Mesendoderm (in vitro differentiated cells): ENCODE data around the gene KRTAP19-8.
A peak's percentile ranks its signal among the peaks of the same experiment; 100 is the strongest.

ENCODE experiments used
- DNase-seq: peaks from one replicate; pipeline ENCODE4 v3.0.0; 2013
- H2AK5ac ChIP-seq: 2 replicates; pipeline ENCODE4 v1.6.1; 2013; ENCODE audit warnings: low read length, inconsistent platforms
- H2BK120ac ChIP-seq: 2 replicates; pipeline ENCODE4 v1.6.1; 2013; ENCODE audit warnings: low read depth, mild to moderate bottlenecking, low read length, moderate library complexity, mixed read lengths
- H2BK15ac ChIP-seq: replicated peaks from 2 replicates; pipeline ENCODE4 v1.6.1; 2013; ENCODE audit warnings: low read depth, mild to moderate bottlenecking, moderate library complexity
- H2BK5ac ChIP-seq: 2 replicates; pipeline ENCODE4 v1.6.1; 2013; ENCODE audit warnings: low read length, inconsistent platforms
- H3K18ac ChIP-seq: 2 replicates; pipeline ENCODE4 v1.6.1; 2013; ENCODE audit warnings: mild to moderate bottlenecking, low read length, mixed read lengths
- H3K23ac ChIP-seq: one replicate; pipeline ENCODE4 v1.6.1; 2013; ENCODE audit warnings: low read length
- H3K27ac ChIP-seq: 2 replicates; pipeline ENCODE4 v1.5.1; 2013; ENCODE audit warnings: low read depth, mild to moderate bottlenecking, inconsistent platforms, low read length, moderate library complexity
- H3K27me3 ChIP-seq: 2 replicates; pipeline ENCODE4 v1.6.1; 2013; ENCODE audit warnings: low read length, control low read depth, mild to moderate bottlenecking, inconsistent platforms; ENCODE audit not compliant: insufficient read depth, poor library complexity
- H3K36me3 ChIP-seq: 2 replicates; pipeline ENCODE4 v1.6.1; 2013; ENCODE audit warnings: low read length, inconsistent platforms; ENCODE audit not compliant: control insufficient read depth, insufficient read depth
- H3K4ac ChIP-seq: one replicate; pipeline ENCODE4 v1.6.1; 2013; ENCODE audit warnings: low read depth, mild to moderate bottlenecking, low read length, moderate library complexity
- H3K4me1 ChIP-seq: 2 replicates; pipeline ENCODE4 v1.6.1; 2013; ENCODE audit warnings: low read depth, low read length, inconsistent platforms; ENCODE audit not compliant: control insufficient read depth
- H3K4me2 ChIP-seq: 2 replicates; pipeline ENCODE4 v1.6.1; 2013; ENCODE audit warnings: low read length
- H3K4me3 ChIP-seq: 2 replicates; pipeline ENCODE4 v1.5.1; 2013; ENCODE audit warnings: mild to moderate bottlenecking, low read length
- H3K56ac ChIP-seq: one replicate; pipeline ENCODE4 v1.6.1; 2013; ENCODE audit warnings: low read length
- H3K79me1 ChIP-seq: 2 replicates; pipeline ENCODE4 v1.6.1; 2013; ENCODE audit warnings: low read length, inconsistent platforms
- H3K79me2 ChIP-seq: 2 replicates; pipeline ENCODE4 v1.6.1; 2013; ENCODE audit warnings: mild to moderate bottlenecking, low read length; ENCODE audit not compliant: control insufficient read depth, insufficient read depth
- H3K9ac ChIP-seq: 2 replicates; pipeline ENCODE4 v1.6.1; 2013; ENCODE audit warnings: low read length, inconsistent platforms
- H4K5ac ChIP-seq: one replicate; pipeline ENCODE4 v1.6.1; 2013; ENCODE audit warnings: low read length
- H4K8ac ChIP-seq: one replicate; pipeline ENCODE4 v1.6.1; 2013; ENCODE audit warnings: low read depth, mild to moderate bottlenecking, control low read depth, low read length, moderate library complexity
- WGBS: extraction: QIAGEN DNeasy Blood & Tissue Kit; methylation state at CpG from one replicate; pipeline ENCODE4 v1.1.7; 2013; ENCODE audit warnings: low lambda C conversion rate, missing lambda C conversion rate; ENCODE audit not compliant: insufficient coverage; ENCODE audit errors: extremely low coverage; 5-methylcytosine and 5-hydroxymethylcytosine counted together

Gene KRTAP19-8

GRCh38 chr21:31008355-31008754 lies 29.9 kb downstream of the KRTAP19-8 start:
- Histone ChIP-seq H3K4me1 (no peaks in the 10 kb centered on the region), H3K4ac (no peak overlapping the region), H2BK120ac (no peak overlapping the region), H3K18ac (no peak overlapping the region), H2BK15ac (no peak overlapping the region), H3K56ac (no peak overlapping the region), H3K9ac (no peak overlapping the region), H2BK5ac (no peak overlapping the region), H3K27ac (no peak overlapping the region), H3K79me1 (no peaks in the 10 kb centered on the region), H4K8ac (no peak overlapping the region), H3K36me3 (no peaks in the 10 kb centered on the region), H3K27me3 (no peaks in the 10 kb centered on the region), H4K5ac (no peak overlapping the region), H2AK5ac (no peak overlapping the region), H3K4me3 (no peak overlapping the region), H3K79me2 (no peaks in the 10 kb centered on the region), H3K4me2 (no peak overlapping the region), H3K23ac (no peak overlapping the region)
- no CpG with 5 or more reads among the region's 1 CpG for WGBS
- no peak for DNase-seq

- Histone ChIP-seq H3K79me2 (no peaks in the 10 kb centered on the region), H4K5ac (no peak overlapping the region), H2AK5ac (no peak overlapping the region), H3K36me3 (no peaks in the 10 kb centered on the region), H3K4me3 (no peak overlapping the region), H3K56ac (no peak overlapping the region), H2BK5ac (no peak overlapping the region), H3K27me3 (no peaks in the 10 kb centered on the region), H3K27ac (no peak overlapping the region), H3K4me1 (peaks cover 4% of the 10 kb centered on the region), H2BK120ac (no peak overlapping the region), H3K79me1 (no peaks in the 10 kb centered on the region), H3K9ac (no peak overlapping the region), H3K23ac (no peak overlapping the region), H2BK15ac (no peak overlapping the region), H3K4me2 (no peak overlapping the region), H3K4ac (no peak overlapping the region), H4K8ac (no peak overlapping the region), H3K18ac (no peak overlapping the region)
- no peak for DNase-seq
- WGBS: no CpG with 5 or more reads among the region's 5 CpGs
Measured at GRCh38 chr21:31005019-31005418, 33.3 kb downstream of the KRTAP19-8 start.

GRCh38 chr21:31003471-31003870 lies 34.8 kb downstream of the KRTAP19-8 start:
- Histone ChIP-seq H3K36me3 (no peaks in the 10 kb centered on the region), H3K4me2 (no peak overlapping the region), H2BK5ac (no peak overlapping the region), H3K18ac (no peak overlapping the region), H3K79me2 (no peaks in the 10 kb centered on the region), H3K9ac (no peak overlapping the region), H2BK15ac (no peak overlapping the region), H3K79me1 (no peaks in the 10 kb centered on the region), H3K4me1 (peaks cover 4% of the 10 kb centered on the region), H3K56ac (no peak overlapping the region), H4K5ac (no peak overlapping the region), H3K27ac (no peak overlapping the region), H2BK120ac (no peak overlapping the region), H2AK5ac (no peak overlapping the region), H3K4me3 (no peak overlapping the region), H3K27me3 (no peaks in the 10 kb centered on the region), H4K8ac (no peak overlapping the region), H3K4ac (no peak overlapping the region), H3K23ac (no peak overlapping the region)
- DNase-seq: no peak
- no CpG with 5 or more reads among the region's 10 CpGs for WGBS

GRCh38 chr21:30997541-30997940 lies 40.7 kb downstream of the KRTAP19-8 start:
- H3K79me2 ChIP-seq: no peaks in the 10 kb centered on the region
- H3K4me3 ChIP-seq: no peak overlapping the region
- H3K56ac ChIP-seq: no peak overlapping the region
- no peak overlapping the region for H3K4ac ChIP-seq
- H2AK5ac ChIP-seq: no peak overlapping the region
- H3K27ac ChIP-seq: no peak overlapping the region
- no peaks in the 10 kb centered on the region for H3K27me3 ChIP-seq
- no peaks in the 10 kb centered on the region for H3K79me1 ChIP-seq
- H3K4me2 ChIP-seq: no peak overlapping the region
- DNase-seq: no peak
- H2BK5ac ChIP-seq: no peak overlapping the region
- no peak overlapping the region for H3K9ac ChIP-seq
- no peak overlapping the region for H3K23ac ChIP-seq
- H4K5ac ChIP-seq: no peak overlapping the region
- no peak overlapping the region for H2BK120ac ChIP-seq
- H3K18ac ChIP-seq: no peak overlapping the region
- no CpG with 5 or more reads among the region's 3 CpGs for WGBS
- no peak overlapping the region for H2BK15ac ChIP-seq
- H3K4me1 ChIP-seq: peaks cover 4% of the 10 kb centered on the region
- no peak overlapping the region for H4K8ac ChIP-seq
- no peaks in the 10 kb centered on the region for H3K36me3 ChIP-seq

GRCh38 chr21:30996728-30997127 lies 41.5 kb downstream of the KRTAP19-8 start:
- peaks cover 4% of the 10 kb centered on the region for H3K4me1 ChIP-seq
- H3K79me2 ChIP-seq: no peaks in the 10 kb centered on the region
- H3K4ac ChIP-seq: no peak overlapping the region
- no peak overlapping the region for H2BK120ac ChIP-seq
- no peaks in the 10 kb centered on the region for H3K79me1 ChIP-seq
- H2BK5ac ChIP-seq: no peak overlapping the region
- H3K27me3 ChIP-seq: no peaks in the 10 kb centered on the region
- H3K56ac ChIP-seq: no peak overlapping the region
- H3K9ac ChIP-seq: no peak overlapping the region
- no CpG with 5 or more reads among the region's 2 CpGs for WGBS
- no peak overlapping the region for H4K8ac ChIP-seq
- no peak overlapping the region for H2BK15ac ChIP-seq
- peak; percentile 20 for DNase-seq
- no peaks in the 10 kb centered on the region for H3K36me3 ChIP-seq
- no peak overlapping the region for H3K4me2 ChIP-seq
- H3K23ac ChIP-seq: no peak overlapping the region
- no peak overlapping the region for H4K5ac ChIP-seq
- no peak overlapping the region for H2AK5ac ChIP-seq
- no peak overlapping the region for H3K4me3 ChIP-seq
- no peak overlapping the region for H3K18ac ChIP-seq
- no peak overlapping the region for H3K27ac ChIP-seq

- H4K8ac ChIP-seq: no peak overlapping the region
- no peak overlapping the region for H4K5ac ChIP-seq
- WGBS: no CpG with 5 or more reads among the region's 5 CpGs
- no peak overlapping the region for H3K27ac ChIP-seq
- no peak overlapping the region for H2BK120ac ChIP-seq
- DNase-seq: peak; percentile 23
- no peak overlapping the region for H3K56ac ChIP-seq
- no peaks in the 10 kb centered on the region for H3K79me1 ChIP-seq
- H3K4ac ChIP-seq: no peak overlapping the region
- H3K4me3 ChIP-seq: no peak overlapping the region
- no peaks in the 10 kb centered on the region for H3K79me2 ChIP-seq
- H2BK5ac ChIP-seq: no peak overlapping the region
- no peak overlapping the region for H2AK5ac ChIP-seq
- H3K9ac ChIP-seq: no peak overlapping the region
- H3K36me3 ChIP-seq: no peaks in the 10 kb centered on the region
- H3K23ac ChIP-seq: no peak overlapping the region
- no peak overlapping the region for H3K18ac ChIP-seq
- H3K4me1 ChIP-seq: no peaks in the 10 kb centered on the region
- H3K4me2 ChIP-seq: no peak overlapping the region
- H2BK15ac ChIP-seq: no peak overlapping the region
- H3K27me3 ChIP-seq: no peaks in the 10 kb centered on the region
Measured at GRCh38 chr21:30994932-30995331, 43.3 kb downstream of the KRTAP19-8 start.
